Left colon (tissue), 2 donors: ENCODE measurements around the gene RASL11B. TPM values are rescaled to one million over a fixed set of nuclear protein-coding genes. Genes with fewer than 3 reads are reported as not detected.

Experiments
- ATAC-seq: fragments of 200-7000 bp; cut with Tn5 transposase; one replicate; pipeline ENCODE4 v1.9.1; 2020; ENCODE audit warnings: mild to moderate bottlenecking, moderate library complexity
- DNase-seq, 2 donors: peaks; one replicate each; pipeline ENCODE4 v3.0.0-alpha.2; 2020
- intact Hi-C, 2 donors: fragments of 100-400 bp; cut with DNase I in 1 of 2; cut with micrococcal nuclease in 1 of 2; formaldehyde crosslinking; loops; one replicate each; pipeline versions ENCODE4 v1.11.2 to v1.14.0; 2022; cut with DNase I, micrococcal nuclease
- total RNA-seq, 2 donors: library from RNA; stranded (reverse); fragmentation: NEBNext Ultra II Directional; extraction: Animal tissue kit (Norgen Biotek cat#: 25700); gene quantifications; one replicate each; pipeline ENCODE4 v1.2.1, GENCODE V29; 2021
- donor health status: DM: no; HTN: no; CAD: no.
- donor health status: DM: yes; HTN: yes; CAD: no.

The RASL11B gene
- total RNA-seq, 2 donors from 2014 or later: 0.17 TPM; not detected in 1

GRCh38 chr4:52894443-52894842 is 32.3 kb downstream of the RASL11B start:
- no peak for DNase-seq
- no peak for ATAC-seq
- intact Hi-C loops: no loop called here

GRCh38 chr4:52903273-52903672 is 41.2 kb downstream of the RASL11B start:
- intact Hi-C loops: no loop called here
- ATAC-seq (no peak), DNase-seq (no peak)

GRCh38 chr4:52904421-52904820 is 42.3 kb downstream of the RASL11B start:
- no peak for DNase-seq
- intact Hi-C loops: no loop called here

GRCh38 chr4:52907510-52907909 is 45.4 kb downstream of the RASL11B start:
- no peak for ATAC-seq
- intact Hi-C loops: no loop called here

More at GRCh38 chr4:52904421-52904820, 42.3 kb downstream of the RASL11B start:
- ATAC-seq: no peak

GRCh38 chr4:52910115-52910514 is 48.0 kb downstream of the RASL11B start:
- DNase-seq: no peak
- no peak for ATAC-seq
- intact Hi-C loops: no loop called here

More at GRCh38 chr4:52907510-52907909, 45.4 kb downstream of the RASL11B start:
- DNase-seq: no peak

GRCh38 chr4:52911684-52912294 is 49.7 kb downstream of the RASL11B start:
- ATAC-seq: peak; percentile 76
- intact Hi-C loops: no loop called here
- peak; percentile 75 to 88 for DNase-seq

GRCh38 chr4:52912608-52913007 is 50.5 kb downstream of the RASL11B start:
- intact Hi-C loops: no loop called here
- ATAC-seq: no peak
- no peak for DNase-seq

GRCh38 chr4:52914051-52914605 is 52.0 kb downstream of the RASL11B start:
- intact Hi-C loops: no loop called here
- DNase-seq (no peak), ATAC-seq (peak; percentile 64)

- DNase-seq (no peak), ATAC-seq (no peak)
- intact Hi-C loops: no loop called here
These were observed 53.1 kb downstream of the RASL11B start for GRCh38 chr4:52915191-52915590.

GRCh38 chr4:52915730-52916300 is 53.7 kb downstream of the RASL11B start:
- ATAC-seq: peak; percentile 48
- intact Hi-C loops: no loop called here
- DNase-seq: no peak

Other genes starting within 250 kb of the RASL11B start
- gene USP46, start 203.0 kb upstream of the RASL11B start, total RNA-seq: 10 to 100 TPM; 12.6 to 13.8 TPM
- under 1 TPM; 0.52 to 0.59 TPM for gene ERVMER34-1, start 110.9 kb upstream of the RASL11B start, total RNA-seq